HEK293T (cell line): ENCODE data around the gene FETUB.

ENCODE experiments used
- CTCF ChIA-PET: fragments of 350-600 bp; formaldehyde crosslinking; extraction: SDS; loops from one replicate; lab custom pipeline; 2021; ENCODE audit warnings: antibody characterized with exemption, inconsistent platforms; lab: Yijun Ruan, JAX
- POLR2A ChIA-PET: fragments of 350-600 bp; formaldehyde crosslinking; extraction: SDS; loops from one replicate; lab custom pipeline; 2020; ENCODE audit warnings: antibody characterized with exemption, inconsistent platforms; lab: Yijun Ruan, JAX
- DNase-seq: peaks from one replicate; pipeline ENCODE4 v3.0.0; 2012; ENCODE audit warnings: mixed read lengths; ENCODE audit errors: extremely low spot score
- ARNT ChIP-seq: fragments of 450-650 bp; IDR thresholded peaks from 2 replicates; pipeline ENCODE4 v1.6.1; 2017; ENCODE audit warnings: mild to moderate bottlenecking
- BHLHE40 ChIP-seq: fragments of 450-650 bp; IDR thresholded peaks from 2 replicates; pipeline ENCODE4 v1.6.1; 2016; ENCODE audit warnings: mild to moderate bottlenecking, moderate library complexity, borderline replicate concordance
- CTBP1 ChIP-seq: fragments of 450-650 bp; IDR thresholded peaks from 2 replicates; pipeline ENCODE4 v1.6.1; 2016; ENCODE audit warnings: borderline replicate concordance
- ELF4 ChIP-seq: fragments of 450-650 bp; IDR thresholded peaks from 2 replicates; pipeline ENCODE4 v1.6.1; 2017; ENCODE audit warnings: antibody characterized with exemption
- FOXA1 ChIP-seq: fragments of 450-650 bp; IDR thresholded peaks from 2 replicates; pipeline ENCODE4 v1.6.1; 2016; ENCODE audit warnings: mild to moderate bottlenecking
- FOXK2 ChIP-seq: fragments of 450-650 bp; IDR thresholded peaks from 2 replicates; pipeline ENCODE4 v1.6.1; 2016; ENCODE audit warnings: mild to moderate bottlenecking
- FOXM1 ChIP-seq: fragments of 450-650 bp; IDR thresholded peaks from 2 replicates; pipeline ENCODE4 v1.6.1; 2017; ENCODE audit warnings: mild to moderate bottlenecking, borderline replicate concordance
- HDGF ChIP-seq: fragments of 450-650 bp; IDR thresholded peaks from 2 replicates; pipeline ENCODE4 v1.6.1; 2017; ENCODE audit warnings: antibody characterized with exemption, borderline replicate concordance
- L3MBTL2 ChIP-seq: fragments of 450-650 bp; conservative IDR thresholded peaks from 2 replicates; pipeline ENCODE4 v1.6.1; 2016; ENCODE audit warnings: mild to moderate bottlenecking
- LEF1 ChIP-seq: fragments of 450-650 bp; IDR thresholded peaks from 2 replicates; pipeline ENCODE4 v1.6.1; 2017; ENCODE audit warnings: mild to moderate bottlenecking, borderline replicate concordance
- NFRKB ChIP-seq: fragments of 450-650 bp; IDR thresholded peaks from 2 replicates; pipeline ENCODE4 v1.6.1; 2016; ENCODE audit warnings: mild to moderate bottlenecking, moderate library complexity
- PKNOX1 ChIP-seq: fragments of 450-650 bp; IDR thresholded peaks from 2 replicates; pipeline ENCODE4 v1.6.1; 2016
- SP1 ChIP-seq: fragments of 450-650 bp; IDR thresholded peaks from 2 replicates; pipeline ENCODE4 v1.6.1; 2017
- SUZ12 ChIP-seq: fragments of 450-650 bp; IDR thresholded peaks from 2 replicates; pipeline ENCODE4 v1.6.1; 2016; ENCODE audit warnings: mild to moderate bottlenecking
- TARDBP ChIP-seq: fragments of 450-650 bp; IDR thresholded peaks from 2 replicates; pipeline ENCODE4 v1.6.1; 2016
- ZNF384 ChIP-seq: fragments of 450-650 bp; IDR thresholded peaks from 2 replicates; pipeline ENCODE4 v1.6.1; 2016

The FETUB gene

GRCh38 chr3:186669378-186670084 lies 29.3 kb downstream of the FETUB start:
- no peak for DNase-seq
- TF ChIP-seq SP1 = no peak
- no peak for TF ChIP-seq FOXA1
- no peak for TF ChIP-seq LEF1
- TF ChIP-seq ARNT = no peak
- no peak for TF ChIP-seq ZNF384
- TF ChIP-seq BHLHE40 = no peak
- TF ChIP-seq PKNOX1 = no peak
- no peak for TF ChIP-seq CTBP1
- TF ChIP-seq FOXK2 = no peak
- no peak for TF ChIP-seq NFRKB
- TF ChIP-seq TARDBP = no peak
- TF ChIP-seq ELF4 = no peak
- TF ChIP-seq FOXM1 = no peak
- no peak for TF ChIP-seq L3MBTL2
- no peak for TF ChIP-seq SUZ12
- ChIA-PET CTCF (no interaction called here), POLR2A (no interaction called here)

GRCh38 chr3:186670155-186670554 lies 30.0 kb downstream of the FETUB start:
- no peak for DNase-seq
- TF ChIP-seq HDGF (no peak), FOXK2 (no peak), TARDBP (no peak), NFRKB (no peak), FOXA1 (no peak), L3MBTL2 (no peak), PKNOX1 (no peak), ELF4 (no peak), ARNT (no peak)
- CTCF ChIA-PET = no interaction called here
- POLR2A ChIA-PET = no interaction called here

- CTCF ChIA-PET = no interaction called here
- no peak for DNase-seq
- POLR2A ChIA-PET = no interaction called here
- TF ChIP-seq ARNT = no peak
- TF ChIP-seq L3MBTL2 = no peak
- TF ChIP-seq SUZ12 = no peak
- TF ChIP-seq FOXA1 = no peak
- no peak for TF ChIP-seq FOXK2
- TF ChIP-seq CTBP1 = no peak
- TF ChIP-seq FOXM1 = no peak
- no peak for TF ChIP-seq SP1
- TF ChIP-seq NFRKB = no peak
- TF ChIP-seq BHLHE40 = no peak
- TF ChIP-seq HDGF = no peak
- TF ChIP-seq ELF4 = no peak
- no peak for TF ChIP-seq PKNOX1
- no peak for TF ChIP-seq TARDBP
- TF ChIP-seq ZNF384 = no peak
- TF ChIP-seq LEF1 = no peak
These were observed 30.9 kb downstream of the FETUB start for GRCh38 chr3:186671051-186671450.

DNA sequence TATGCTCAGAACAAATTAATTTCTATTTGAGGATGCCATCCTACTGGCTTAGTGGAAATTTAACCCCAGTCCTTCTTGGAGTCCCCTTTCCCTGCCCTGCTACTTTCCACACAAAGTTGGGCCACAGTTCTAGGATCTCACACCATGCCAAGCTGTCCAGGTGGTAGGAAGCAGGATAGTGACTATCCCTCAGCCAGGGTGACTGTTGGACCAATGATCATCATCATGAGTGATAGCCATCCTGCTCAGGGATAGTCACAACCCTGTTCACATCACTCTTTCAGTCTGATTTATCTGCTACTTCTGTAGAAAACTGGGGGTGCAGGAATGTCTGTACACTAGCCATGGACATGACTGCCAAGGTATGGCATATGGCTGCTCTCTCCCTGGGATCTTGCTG lies 38.4 kb downstream of the FETUB start:
- CTCF ChIA-PET = no interaction called here
- DNase-seq = no peak
- no peak for TF ChIP-seq ARNT
- TF ChIP-seq CTBP1 = no peak
- TF ChIP-seq BHLHE40 = no peak
- TF ChIP-seq SP1 = no peak
- TF ChIP-seq SUZ12 = no peak
- no peak for TF ChIP-seq NFRKB
- no peak for TF ChIP-seq L3MBTL2
- no peak for TF ChIP-seq FOXK2
- POLR2A ChIA-PET = no interaction called here

DNA sequence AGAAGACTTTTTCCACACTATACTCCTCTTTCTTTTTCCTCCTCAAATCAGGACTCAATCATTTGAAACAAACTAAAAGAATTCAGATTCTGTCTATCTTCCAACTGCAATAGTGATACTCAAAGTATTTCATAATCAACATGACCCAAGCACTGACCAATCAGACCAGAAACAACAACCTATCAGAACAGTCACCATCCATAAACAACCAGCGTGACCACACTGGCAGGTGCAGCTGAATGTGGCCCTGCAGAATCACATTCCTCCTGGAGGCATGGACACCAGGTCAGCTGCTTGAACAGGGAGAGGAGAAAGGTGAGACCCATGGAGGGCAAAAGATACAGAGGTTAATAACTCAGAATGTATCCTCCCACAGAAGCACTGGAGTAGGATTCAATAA lies 39.0 kb downstream of the FETUB start:
- TF ChIP-seq PKNOX1 = no peak
- TF ChIP-seq FOXA1 = no peak
- no peak for TF ChIP-seq SP1
- TF ChIP-seq CTBP1 = no peak
- no peak for TF ChIP-seq TARDBP
- no peak for TF ChIP-seq ZNF384
- ChIA-PET CTCF (no interaction called here), POLR2A (no interaction called here)
- DNase-seq = no peak

DNA sequence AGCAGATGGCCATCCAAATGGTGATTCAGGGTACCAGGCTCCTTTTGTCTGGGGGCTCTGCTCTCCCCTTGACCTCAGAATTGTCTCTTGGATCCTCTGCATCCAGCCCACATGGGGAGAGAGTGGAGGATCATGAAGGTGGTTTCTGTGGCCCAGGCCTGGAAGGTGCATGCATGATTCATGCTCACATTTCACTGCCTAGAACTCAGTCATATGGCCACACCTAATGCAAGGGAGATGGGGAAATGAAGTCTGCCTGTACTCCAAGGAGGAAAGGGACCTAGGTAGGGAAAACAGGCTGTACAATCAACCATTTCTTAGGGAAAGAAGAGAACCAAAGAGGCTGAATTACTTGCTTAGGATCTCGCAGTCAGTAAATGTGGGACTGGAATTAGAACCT lies 40.7 kb downstream of the FETUB start:
- POLR2A ChIA-PET = no interaction called here
- TF ChIP-seq ZNF384 = no peak
- no peak for TF ChIP-seq TARDBP
- no peak for TF ChIP-seq FOXK2
- no peak for TF ChIP-seq L3MBTL2
- TF ChIP-seq FOXM1 = no peak
- TF ChIP-seq SUZ12 = no peak
- DNase-seq = no peak
- CTCF ChIA-PET = no interaction called here
